Endothelial cell of umbilical vein (primary cell): ENCODE data around the gene HRH2. TPM values are rescaled to one million over a fixed set of nuclear protein-coding genes. Genes with fewer than 3 reads are reported as not detected.

Source experiments
- BruUV-seq: library from RNA; stranded (reverse); fragments of 400-500 nt; replicated peaks from 2 replicates; lab custom pipeline; 2021; lab: Mats Ljungman, UMichigan
- CTCF ChIA-PET: fragments of 300-600, 350-600 bp; sonication (Branson Sonifier 250); formaldehyde crosslinking; loops from one replicate; lab custom pipeline; 2021; ENCODE audit warnings: antibody characterized with exemption, inconsistent platforms; lab: Charles Lee
- POLR2A ChIA-PET: fragments of 300-600, 350-600 bp; sonication (Branson Sonifier 250); formaldehyde crosslinking; loops from one replicate; lab custom pipeline; 2021; ENCODE audit warnings: antibody characterized with exemption, inconsistent platforms; lab: Charles Lee
- DNase-seq: peaks from one replicate; pipeline ENCODE4 v3.0.0-alpha.2; 2011; ENCODE audit warnings: low read depth, low spot score
- FAIRE-seq: peaks from 2 replicates; lab custom pipeline; 2011; peaks lifted over from hg19 to GRCh38; lab: Jason Lieb, UNC
- H2AFZ ChIP-seq: 2 replicates; pipeline ENCODE4 v1.6.0; 2012; ENCODE audit warnings: low read depth, low read length, control low read depth, inconsistent platforms
- H3K27ac ChIP-seq: 2 replicates; pipeline ENCODE4 v1.5.1; 2011; ENCODE audit warnings: low read depth, mild to moderate bottlenecking, control low read depth, low read length, moderate library complexity; ENCODE audit not compliant: insufficient read depth
- H3K27me3 ChIP-seq, 2 experiments: 2 replicates each; pipeline versions ENCODE4 v1.6.0 to v1.6.1; 2011; ENCODE audit warnings: low read length in 2 of 2, mixed read lengths in 1 of 2; ENCODE audit not compliant: control insufficient read depth in 2 of 2, insufficient read depth in 2 of 2
- H3K36me3 ChIP-seq, 2 experiments: 2 replicates in 1 of 2; 3 replicates in 1 of 2; pipeline ENCODE4 v1.5.1; 2011; ENCODE audit warnings: low read length in 2 of 2, mild to moderate bottlenecking in 1 of 2, moderate library complexity in 1 of 2; ENCODE audit not compliant: control insufficient read depth in 2 of 2, insufficient read depth in 2 of 2; ENCODE audit errors: extremely low read depth in 1 of 2
- H3K4me1 ChIP-seq: 3 replicates; pipeline ENCODE4 v1.5.1; 2011; ENCODE audit warnings: mild to moderate bottlenecking, low read length; ENCODE audit not compliant: control insufficient read depth, insufficient read depth; ENCODE audit errors: extremely low read depth
- H3K4me2 ChIP-seq: 2 replicates; pipeline ENCODE4 v1.6.1; 2011; ENCODE audit warnings: low read length, control low read depth, mixed read lengths; ENCODE audit not compliant: insufficient read depth
- H3K4me3 ChIP-seq, 3 experiments: fragments of 200-600 bp in 1 of 3; sonication (generic), shearing (Covaris generic) in 1 of 3; replicated peaks in 1 of 3; 2 replicates each; pipeline ENCODE4 v1.5.1; 2011 to 2016; ENCODE audit warnings: control low read depth in 3 of 3, low read length in 3 of 3, mild to moderate bottlenecking in 2 of 3, inconsistent platforms in 1 of 3, low read depth in 1 of 3, moderate library complexity in 1 of 3; ENCODE audit not compliant: insufficient read depth in 1 of 3
- H3K79me2 ChIP-seq: 2 replicates; pipeline ENCODE4 v1.6.0; 2012; ENCODE audit warnings: low read length, inconsistent platforms; ENCODE audit not compliant: control insufficient read depth, insufficient read depth
- H3K9ac ChIP-seq: replicated peaks from 2 replicates; pipeline ENCODE3; 2011; ENCODE audit warnings: low read length, control low read depth; ENCODE audit not compliant: insufficient read depth; ENCODE audit errors: extremely low read depth
- H3K9me1 ChIP-seq: replicated peaks from 3 replicates; pipeline ENCODE4 v1.6.0; 2011; ENCODE audit warnings: mild to moderate bottlenecking, low read length; ENCODE audit not compliant: control insufficient read depth, insufficient read depth; ENCODE audit errors: extremely low read depth
- H3K9me3 ChIP-seq: replicated peaks from 2 replicates; pipeline ENCODE4 v1.5.1; 2012; ENCODE audit warnings: low read length, inconsistent platforms; ENCODE audit not compliant: control insufficient read depth, insufficient read depth
- H4K20me1 ChIP-seq: replicated peaks from 2 replicates; pipeline ENCODE3; 2011; ENCODE audit warnings: mild to moderate bottlenecking, low read length; ENCODE audit not compliant: control insufficient read depth, insufficient read depth; ENCODE audit errors: extremely low read depth
- EZH2 ChIP-seq: IDR thresholded peaks from 2 replicates; pipeline ENCODE4 v1.6.1; 2012; ENCODE audit warnings: borderline replicate concordance, low read depth, mild to moderate bottlenecking, moderate library complexity, low read length, inconsistent platforms; ENCODE audit not compliant: severe bottlenecking
- FOS ChIP-seq: IDR thresholded peaks from 2 replicates; pipeline ENCODE4 v1.6.1; 2011; ENCODE audit warnings: mild to moderate bottlenecking, low read length, moderate library complexity, borderline replicate concordance; ENCODE audit not compliant: insufficient read depth
- GATA2 ChIP-seq: IDR thresholded peaks from 2 replicates; pipeline ENCODE4 v1.7.0; 2011; ENCODE audit warnings: low read depth, mild to moderate bottlenecking, moderate library complexity, mixed read lengths, low read length; ENCODE audit not compliant: insufficient read length, insufficient read depth
- JUN ChIP-seq: IDR thresholded peaks from 2 replicates; pipeline ENCODE4 v1.6.1; 2011; ENCODE audit warnings: borderline replicate concordance, low read depth; ENCODE audit not compliant: insufficient read length, insufficient read depth
- MYC ChIP-seq: IDR thresholded peaks from one replicate; pipeline ENCODE4 v1.6.1; 2011; ENCODE audit warnings: mild to moderate bottlenecking, low read depth, low read length
- POLR2A ChIP-seq: IDR thresholded peaks from 2 replicates; pipeline ENCODE4 v1.6.1; 2012; ENCODE audit warnings: low read depth, mild to moderate bottlenecking, control low read depth, low read length
- POLR2AphosphoS5 ChIP-seq: IDR thresholded peaks from 2 replicates; pipeline ENCODE4 v1.6.1; 2012; ENCODE audit warnings: low read depth, mild to moderate bottlenecking, control low read depth, low read length, moderate library complexity; ENCODE audit not compliant: insufficient read depth
- dilution Hi-C: fragments of 300-500 bp; cut with MboI; formaldehyde crosslinking; loops from one replicate; pipeline ENCODE4 v1.15.0; 2019; ENCODE audit warnings: low sequenced_read_pairs; ENCODE audit not compliant: extremely low pct_ligation_motif_present
- intact Hi-C: fragments of 100-400 bp; cut with micrococcal nuclease; formaldehyde crosslinking; loops from one replicate; pipeline ENCODE4 v1.10.0; 2022
- polyA plus RNA-seq, 4 experiments: library from polyadenylated mRNA; depleted of rRNA in 3 of 4; stranded (reverse) in 3 of 4; unstranded in 1 of 4; fragments of >200 nt; gene quantifications; 2 replicates each; pipeline versions ENCODE4 v1.2.1 to v1.2.3, GENCODE V29; 2011 to 2012; ENCODE audit warnings: missing spikeins in 1 of 4
- total RNA-seq: library from RNA; stranded (reverse); gene quantifications from 2 replicates; pipeline ENCODE4 v1.2.3, GENCODE V29; 2021
- TF ChIP-seq, protein P1 (sequence below): IDR thresholded peaks from 2 replicates; pipeline ENCODE4 v1.6.1; 2011; ENCODE audit not compliant: insufficient read depth, insufficient read length
- TF ChIP-seq, protein P2 (sequence below), 2 donors: IDR thresholded peaks; 1 replicate in 1 of 2; 2 replicates in 1 of 2; pipeline ENCODE4 v1.5.1; 2011; ENCODE audit warnings: low read length in 2 of 2, mild to moderate bottlenecking in 2 of 2, moderate library complexity in 2 of 2, control low read depth in 1 of 2, inconsistent platforms in 1 of 2, low read depth in 1 of 2; ENCODE audit not compliant: insufficient read depth in 1 of 2; ENCODE audit errors: extremely low read depth in 1 of 2

The HRH2 gene
- total and polyA plus RNA-seq, 2 donors (not counting 3 experiments of a cell fraction or from before 2014, with no cell fraction given) = not detected

DNA sequence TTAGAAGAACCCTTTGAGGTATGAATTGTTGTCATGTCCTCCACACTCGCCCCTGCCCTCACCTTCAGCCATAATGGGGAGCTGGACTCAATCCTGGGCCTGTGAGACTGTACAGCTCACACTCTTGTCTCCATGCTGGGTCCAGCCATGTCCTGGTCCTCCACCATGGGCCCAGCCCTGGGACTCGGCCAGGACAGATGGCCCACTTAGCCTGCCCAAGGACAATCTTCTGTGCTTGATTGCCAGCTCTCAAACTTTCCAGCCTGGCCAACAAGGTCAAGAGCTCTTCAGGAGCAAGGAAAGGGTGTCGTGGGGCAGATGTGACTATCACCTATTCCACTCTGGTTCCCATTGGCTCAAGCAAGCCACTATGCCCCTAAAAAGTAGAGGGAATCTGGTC lies 90.8 kb downstream of the HRH2 start:
- Histone ChIP-seq H3K79me2 (no peaks in the 10 kb centered on the region), H3K9me1 (no peaks in the 10 kb centered on the region), H3K27me3 (no peaks in the 10 kb centered on the region), H3K4me2 (no peak overlapping the region), H3K4me1 (no peaks in the 10 kb centered on the region), H3K36me3 (no peaks in the 10 kb centered on the region), H3K27ac (no peak overlapping the region), H2AFZ (no peak overlapping the region), H3K4me3 (no peak overlapping the region), H3K9me3 (no peaks in the 10 kb centered on the region), H4K20me1 (no peaks in the 10 kb centered on the region), H3K9ac (no peak overlapping the region)
- BruUV-seq = no TSS peak
- TF ChIP-seq, protein P1, sequence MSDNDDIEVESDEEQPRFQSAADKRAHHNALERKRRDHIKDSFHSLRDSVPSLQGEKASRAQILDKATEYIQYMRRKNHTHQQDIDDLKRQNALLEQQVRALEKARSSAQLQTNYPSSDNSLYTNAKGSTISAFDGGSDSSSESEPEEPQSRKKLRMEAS = no peak
- TF ChIP-seq, protein P2, sequence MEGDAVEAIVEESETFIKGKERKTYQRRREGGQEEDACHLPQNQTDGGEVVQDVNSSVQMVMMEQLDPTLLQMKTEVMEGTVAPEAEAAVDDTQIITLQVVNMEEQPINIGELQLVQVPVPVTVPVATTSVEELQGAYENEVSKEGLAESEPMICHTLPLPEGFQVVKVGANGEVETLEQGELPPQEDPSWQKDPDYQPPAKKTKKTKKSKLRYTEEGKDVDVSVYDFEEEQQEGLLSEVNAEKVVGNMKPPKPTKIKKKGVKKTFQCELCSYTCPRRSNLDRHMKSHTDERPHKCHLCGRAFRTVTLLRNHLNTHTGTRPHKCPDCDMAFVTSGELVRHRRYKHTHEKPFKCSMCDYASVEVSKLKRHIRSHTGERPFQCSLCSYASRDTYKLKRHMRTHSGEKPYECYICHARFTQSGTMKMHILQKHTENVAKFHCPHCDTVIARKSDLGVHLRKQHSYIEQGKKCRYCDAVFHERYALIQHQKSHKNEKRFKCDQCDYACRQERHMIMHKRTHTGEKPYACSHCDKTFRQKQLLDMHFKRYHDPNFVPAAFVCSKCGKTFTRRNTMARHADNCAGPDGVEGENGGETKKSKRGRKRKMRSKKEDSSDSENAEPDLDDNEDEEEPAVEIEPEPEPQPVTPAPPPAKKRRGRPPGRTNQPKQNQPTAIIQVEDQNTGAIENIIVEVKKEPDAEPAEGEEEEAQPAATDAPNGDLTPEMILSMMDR (IDR thresholded peaks at IDR 0.05; ENCODE audit: extremely low read depth in 1 of 2, insufficient read depth in 1 of 2, low read depth in 1 of 2, low read length in 2 of 2) = no peak
- TF ChIP-seq FOS (no peak), JUN (no peak)
- DNase-seq = no peak
- dilution Hi-C loops = no loop called here
- ChIA-PET POLR2A (no interaction called here), CTCF (interaction anchor here (1.0 kb wide), 1 partner anchor 18 kb away, joined by 3 read pairs; no protein-coding TSS in a partner anchor)
- intact Hi-C loops = no loop called here
- no peak for FAIRE-seq

DNA sequence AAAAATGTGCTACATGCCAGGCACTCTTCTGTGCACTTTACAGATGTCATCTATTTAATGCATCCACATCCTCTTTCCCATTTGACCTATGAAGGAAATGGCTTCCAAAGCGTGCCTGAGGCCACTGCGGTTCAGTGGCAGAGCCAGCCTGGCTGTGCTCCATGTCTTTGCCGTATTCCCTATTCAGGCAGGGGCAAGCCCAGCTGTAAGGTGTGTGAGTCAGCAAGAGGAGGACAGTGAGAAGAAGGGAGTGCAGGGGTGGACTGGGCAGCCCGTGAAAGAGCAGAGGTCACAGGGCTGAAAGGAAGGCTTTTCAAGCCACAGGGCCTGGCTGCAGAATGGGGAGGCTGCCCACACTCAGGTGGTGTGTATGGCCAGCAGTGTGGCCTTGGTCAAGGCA lies 91.7 kb downstream of the HRH2 start:
- Histone ChIP-seq H3K9me1 (no peaks in the 10 kb centered on the region), H3K9me3 (no peaks in the 10 kb centered on the region), H3K4me2 (no peak overlapping the region), H2AFZ (no peak overlapping the region), H3K36me3 (no peaks in the 10 kb centered on the region), H3K27me3 (no peaks in the 10 kb centered on the region), H3K27ac (no peak overlapping the region), H3K4me3 (no peak overlapping the region), H3K9ac (no peak overlapping the region), H3K79me2 (no peaks in the 10 kb centered on the region), H4K20me1 (no peaks in the 10 kb centered on the region), H3K4me1 (no peaks in the 10 kb centered on the region)
- no TSS peak for BruUV-seq
- ChIA-PET POLR2A (no interaction called here), CTCF (no interaction called here)
- DNase-seq (no peak), FAIRE-seq (no peak)
- TF ChIP-seq POLR2AphosphoS5 (no peak), MYC (no peak), GATA2 (no peak), JUN (no peak), EZH2 (no peak), POLR2A (no peak), FOS (no peak)
- TF ChIP-seq, protein P2 (IDR thresholded peaks at IDR 0.05; ENCODE audit: extremely low read depth in 1 of 2, insufficient read depth in 1 of 2, low read depth in 1 of 2, low read length in 2 of 2) = no peak
- TF ChIP-seq, protein P1 = no peak
- intact Hi-C loops = no loop called here
- dilution Hi-C loops = no loop called here
